Dedifferentiated amniotic fluid mesenchymal stem cell (primary cell): ENCODE results near the gene CLDN14.

Experiments
- DNase-seq: peaks from one replicate; pipeline ENCODE4 v3.0.0-alpha.2; 2016; ENCODE audit errors: extremely low spot score

CLDN14 gene, protein sequence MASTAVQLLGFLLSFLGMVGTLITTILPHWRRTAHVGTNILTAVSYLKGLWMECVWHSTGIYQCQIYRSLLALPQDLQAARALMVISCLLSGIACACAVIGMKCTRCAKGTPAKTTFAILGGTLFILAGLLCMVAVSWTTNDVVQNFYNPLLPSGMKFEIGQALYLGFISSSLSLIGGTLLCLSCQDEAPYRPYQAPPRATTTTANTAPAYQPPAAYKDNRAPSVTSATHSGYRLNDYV

DNA sequence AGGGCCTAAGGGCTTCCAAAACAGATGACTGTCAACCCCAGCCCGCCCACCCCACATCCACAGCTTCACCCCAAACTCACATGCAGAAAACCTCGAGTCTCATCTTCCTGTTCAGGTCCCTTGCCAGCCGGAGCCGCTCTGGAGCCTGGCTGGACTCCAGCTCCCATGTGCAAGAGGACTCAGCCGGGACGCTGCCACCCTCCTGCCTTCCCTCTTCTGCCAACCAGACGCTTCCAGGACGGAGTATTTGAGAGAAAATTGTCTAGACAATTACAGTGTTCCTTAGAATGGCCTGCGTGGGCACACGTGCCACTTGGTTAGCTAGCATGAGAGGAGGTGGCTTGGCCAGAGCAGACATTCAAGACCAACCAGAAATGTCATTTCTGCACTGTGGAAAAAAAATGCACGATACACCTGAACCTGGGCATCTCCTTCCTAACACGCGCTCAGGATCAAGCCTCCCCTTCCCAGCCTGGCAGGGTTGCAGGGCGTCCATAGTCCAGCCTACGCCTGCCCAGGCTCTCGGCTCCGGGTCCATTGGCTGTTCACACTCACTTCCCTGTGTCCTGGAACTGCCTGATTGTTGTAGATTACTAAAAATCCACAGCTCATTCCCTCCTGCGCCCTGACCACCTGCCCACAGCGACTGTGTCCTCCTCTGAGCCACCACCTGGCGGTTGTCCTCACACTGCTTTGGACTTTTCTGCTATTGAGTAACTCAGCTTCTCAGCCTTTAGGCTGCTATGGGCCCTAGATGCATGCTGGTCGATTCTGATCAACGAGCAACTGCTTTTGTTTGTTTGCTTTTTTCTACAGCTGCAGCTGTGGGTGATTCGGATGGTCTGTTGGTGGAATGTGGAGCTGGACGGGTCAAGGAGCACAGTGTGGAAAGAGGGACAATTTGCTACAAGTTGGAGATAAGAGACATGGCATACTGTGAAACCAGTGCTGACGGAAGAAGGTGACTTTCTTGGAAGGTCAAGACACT, at the start of gene CLDN14:
Gene CLDN14 (minus strand): TSS at position 708 of the 988 bp plus-strand sequence. CDS start 18,427 bp downstream, outside the sequence.
- DNase-seq = no peak

GRCh38 chr21:36528716-36529115, 48.8 kb upstream of the CLDN14 start:
- no peak for DNase-seq

- no peak for DNase-seq
These were observed 47.4 kb upstream of the CLDN14 start for GRCh38 chr21:36527317-36527716.

GRCh38 chr21:36526104-36526503, 46.2 kb upstream of the CLDN14 start:
- DNase-seq = no peak

- no peak for DNase-seq
These were observed 44.6 kb upstream of the CLDN14 start for GRCh38 chr21:36524477-36524876.

- no peak for DNase-seq
These were observed 42.4 kb upstream of the CLDN14 start for GRCh38 chr21:36522219-36522808.

- DNase-seq = no peak
These were observed 39.1 kb upstream of the CLDN14 start for GRCh38 chr21:36518883-36519492.

- DNase-seq = no peak
These were observed 37.6 kb upstream of the CLDN14 start for GRCh38 chr21:36517366-36518075.

DNA sequence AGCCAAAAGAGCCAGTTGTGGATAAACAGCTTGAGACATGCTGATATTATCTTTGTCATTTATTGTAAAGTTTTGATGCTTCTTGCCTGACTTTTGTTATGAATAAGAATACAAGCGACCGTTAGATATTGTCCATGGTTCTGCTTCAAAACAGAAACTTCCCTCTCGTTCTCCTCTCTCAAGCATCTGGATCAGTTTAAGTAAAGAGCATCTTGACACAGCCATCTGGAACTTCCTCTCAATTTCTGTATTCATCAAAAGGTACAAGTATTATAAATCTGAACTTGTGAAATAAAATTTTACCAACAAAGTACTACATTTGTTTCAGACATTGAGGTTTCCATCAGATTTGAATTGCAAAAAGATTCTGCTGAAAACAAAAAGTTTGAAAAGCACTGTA, 36.4 kb upstream of the CLDN14 start:
- DNase-seq = no peak

GRCh38 chr21:36513430-36513829, 33.5 kb upstream of the CLDN14 start:
- DNase-seq = no peak

GRCh38 chr21:36512971-36513370, 33.0 kb upstream of the CLDN14 start:
- no peak for DNase-seq

DNA sequence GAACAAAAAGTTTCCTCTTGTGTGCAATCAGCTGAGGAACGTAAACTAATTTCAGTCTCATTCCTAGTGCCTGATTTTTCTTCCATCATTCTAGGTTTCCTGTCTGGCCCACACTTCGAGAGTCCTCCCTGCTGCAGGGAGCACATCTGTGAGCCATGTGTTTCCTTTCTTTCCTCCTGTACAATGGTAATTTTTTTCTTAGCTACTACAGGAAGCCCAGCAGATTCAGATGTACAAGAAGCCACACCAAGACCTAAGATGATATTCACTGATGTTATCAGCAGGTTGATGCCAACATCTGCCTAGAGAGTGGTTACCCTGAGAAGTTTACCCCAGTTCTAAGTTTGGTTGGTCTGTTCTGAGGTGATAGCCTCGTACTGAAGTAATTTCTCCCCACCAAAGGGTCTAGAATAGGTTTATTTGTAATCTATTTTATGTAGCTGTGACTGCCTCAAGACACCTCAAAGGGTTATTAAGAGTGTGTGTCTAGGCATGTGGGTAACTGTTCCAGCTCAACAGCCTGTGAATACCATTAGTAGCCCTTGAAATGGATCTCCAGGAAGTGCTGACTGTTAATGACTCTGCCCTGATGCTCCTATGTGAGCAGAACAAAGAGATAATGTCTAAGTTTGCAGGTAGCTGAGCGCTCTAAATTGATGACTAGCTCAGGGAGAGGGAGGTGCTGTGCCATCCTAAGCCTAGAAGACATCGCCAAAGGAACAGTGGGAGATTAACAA, 31.7 kb upstream of the CLDN14 start:
- DNase-seq = no peak

DNA sequence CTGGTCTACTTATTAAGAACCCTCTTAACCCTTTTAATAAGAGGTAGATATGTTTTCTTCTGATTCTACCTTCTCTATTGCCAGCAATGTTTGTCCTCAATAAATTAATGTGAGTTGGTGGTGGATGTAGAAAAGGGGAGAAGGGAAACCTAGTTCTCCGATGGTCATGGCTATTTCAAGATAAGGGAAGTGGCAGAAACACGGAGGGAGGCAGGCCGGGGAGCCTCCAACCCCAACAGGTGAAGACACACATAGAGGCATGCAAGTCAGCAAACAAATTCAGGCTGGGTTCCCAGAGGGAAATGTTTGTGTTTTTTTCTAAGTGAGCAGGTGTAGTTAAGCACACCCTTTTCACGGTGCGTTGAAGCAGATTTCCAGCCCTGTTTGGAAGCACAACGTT, 31.0 kb upstream of the CLDN14 start:
- DNase-seq = no peak

DNA sequence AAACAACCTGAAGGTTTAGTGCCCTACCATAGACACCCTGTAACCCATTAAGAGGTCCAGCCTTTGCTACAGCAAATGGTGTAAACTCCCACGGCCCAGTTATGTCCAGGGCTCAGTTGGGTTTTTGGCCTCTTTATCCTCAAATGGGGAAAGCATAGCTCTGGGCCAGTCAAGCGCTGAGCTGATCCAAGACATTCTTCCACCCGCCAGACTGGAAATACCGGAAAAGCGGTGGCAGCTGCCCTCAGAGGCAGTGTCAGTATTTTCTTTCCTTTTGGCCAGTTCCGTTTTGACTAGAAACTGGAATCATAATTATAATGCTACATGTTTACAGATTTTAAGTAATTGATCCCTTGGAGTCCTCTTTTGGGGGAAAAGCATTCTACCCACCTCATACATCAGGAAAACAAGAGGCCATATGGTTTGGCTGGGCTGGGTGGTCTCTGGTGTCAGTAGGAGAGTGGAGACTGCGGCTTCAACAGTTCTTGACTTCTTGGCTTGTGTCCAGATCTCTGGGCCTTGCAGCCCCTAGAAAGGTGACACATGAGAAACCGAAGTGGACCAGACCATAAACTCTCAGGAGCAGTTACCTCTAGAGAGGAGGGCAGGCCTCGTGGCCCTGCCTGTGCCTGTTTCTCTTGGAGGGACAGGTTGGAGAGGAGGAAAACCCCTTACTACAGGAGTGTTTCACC, 30.2 kb upstream of the CLDN14 start:
- DNase-seq = no peak

DNA sequence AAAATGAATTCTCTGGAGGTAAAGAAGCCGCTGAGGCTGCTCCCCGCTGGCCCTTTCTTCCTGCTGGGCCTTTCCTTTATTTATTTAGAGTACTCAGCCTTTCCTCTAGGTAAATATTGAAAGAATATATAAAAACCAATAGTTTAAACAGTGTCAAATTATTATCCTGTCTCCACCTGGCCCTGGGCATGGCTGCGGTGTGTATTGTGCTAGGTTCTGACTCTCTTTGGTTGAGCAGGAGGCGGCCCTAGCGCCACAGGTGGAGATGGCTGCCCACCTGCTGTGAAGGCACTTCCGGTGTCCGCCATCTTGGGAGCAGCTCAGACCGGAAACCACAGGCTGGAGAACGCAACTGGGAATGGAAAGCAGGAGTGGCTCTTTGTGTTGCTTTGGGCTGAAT, 29.0 kb upstream of the CLDN14 start:
- no peak for DNase-seq

DNA sequence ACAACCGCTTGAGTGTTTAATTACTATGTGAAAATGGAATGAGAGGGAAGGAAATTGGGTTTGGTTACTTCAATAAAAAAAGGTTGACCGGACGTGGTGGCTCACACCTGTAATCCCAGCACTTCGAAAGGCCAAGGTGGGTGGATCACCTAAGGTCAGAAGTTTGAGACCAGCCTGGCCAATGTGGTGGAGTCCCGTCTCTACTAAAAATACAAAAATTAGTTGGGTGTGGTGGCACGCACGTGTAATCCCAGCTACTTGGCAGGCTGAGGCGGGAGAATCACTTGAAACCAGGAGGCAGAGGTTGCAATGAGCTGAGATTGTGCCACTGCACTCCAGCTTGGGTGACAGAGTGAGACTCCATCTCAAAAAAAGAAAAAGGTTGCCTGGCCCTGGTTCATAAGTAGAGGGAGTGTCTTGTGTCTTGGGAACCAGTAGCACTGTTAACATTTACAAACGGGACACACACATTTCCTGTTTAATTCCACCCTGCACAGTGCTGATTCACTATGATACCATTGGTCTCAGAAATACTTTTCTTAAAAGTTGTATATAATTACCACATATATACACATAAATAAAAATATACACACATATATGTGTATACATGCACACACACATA, 27.6 kb upstream of the CLDN14 start:
- DNase-seq = no peak

GRCh38 chr21:36506482-36506881, 26.6 kb upstream of the CLDN14 start:
- DNase-seq = no peak

GRCh38 chr21:36504067-36505058, 24.4 kb upstream of the CLDN14 start:
- peak; percentile 71 for DNase-seq
